IMR-90 (cell line): ENCODE measurements around the gene FOXP1. TPM values are rescaled to one million over a fixed set of nuclear protein-coding genes. Genes with fewer than 3 reads are reported as not detected.

Source experiments
- ATAC-seq: fragments of 200-7000 bp; cut with Tn5 transposase; 2 replicates; pipeline ENCODE4 v1.9.1; 2020; ENCODE audit warnings: low read depth, mild to moderate bottlenecking, moderate library complexity
- BruUV-seq: library from RNA; stranded (reverse); fragments of 400-500 nt; replicated peaks from 2 replicates; lab custom pipeline; 2021; lab: Mats Ljungman, UMichigan
- CTCF ChIA-PET: fragments of 300-600 bp; formaldehyde crosslinking; extraction: SDS; loops from one replicate; lab custom pipeline; 2021; ENCODE audit warnings: antibody characterized with exemption; lab: Yijun Ruan, JAX
- POLR2A ChIA-PET: fragments of 300-600 bp; sonication (Branson Sonifier 250); formaldehyde crosslinking; loops from one replicate; lab custom pipeline; 2022; ENCODE audit warnings: antibody characterized with exemption; ENCODE audit not compliant: unreplicated experiment; lab: Charles Lee
- DNase-seq: peaks from one replicate; pipeline ENCODE4 v3.0.0; 2013
- H2AFZ ChIP-seq: replicated peaks from 2 replicates; pipeline ENCODE3; 2013; ENCODE audit warnings: low read length, mild to moderate bottlenecking; ENCODE audit not compliant: poor library complexity
- H2AK5ac ChIP-seq: 2 replicates; pipeline ENCODE4 v1.6.1; 2013; ENCODE audit warnings: low read depth, low read length, inconsistent platforms
- H2AK9ac ChIP-seq: replicated peaks from 2 replicates; pipeline ENCODE3; 2013; ENCODE audit warnings: mild to moderate bottlenecking, low read depth, low read length, moderate library complexity; ENCODE audit not compliant: poor library complexity
- H2BK120ac ChIP-seq: 2 replicates; pipeline ENCODE4 v1.6.1; 2013; ENCODE audit warnings: low read depth, low read length, inconsistent platforms
- H2BK15ac ChIP-seq: 3 replicates; pipeline ENCODE4 v1.6.1; 2013; ENCODE audit warnings: low read depth, low read length, inconsistent platforms
- H2BK20ac ChIP-seq: 2 replicates; pipeline ENCODE4 v1.6.1; 2013; ENCODE audit warnings: low read depth, mild to moderate bottlenecking, inconsistent platforms, low read length, moderate library complexity
- H2BK5ac ChIP-seq: 2 replicates; pipeline ENCODE4 v1.6.1; 2013; ENCODE audit warnings: mild to moderate bottlenecking, low read depth, low read length, inconsistent platforms; ENCODE audit not compliant: poor library complexity, severe bottlenecking
- H3K14ac ChIP-seq: replicated peaks from 2 replicates; pipeline ENCODE4 v1.6.1; 2013; ENCODE audit warnings: low read depth, low read length, inconsistent platforms
- H3K18ac ChIP-seq: 2 replicates; pipeline ENCODE4 v1.6.1; 2013; ENCODE audit warnings: low read depth, low read length, control low read depth
- H3K23ac ChIP-seq: 2 replicates; pipeline ENCODE4 v1.6.1; 2013; ENCODE audit warnings: low read depth, low read length, inconsistent platforms
- H3K27ac ChIP-seq: 2 replicates; pipeline ENCODE4 v1.5.1; 2013; ENCODE audit warnings: mild to moderate bottlenecking, control low read depth, low read length; ENCODE audit not compliant: insufficient read depth
- H3K27me3 ChIP-seq: 2 replicates; pipeline ENCODE4 v1.6.1; 2013; ENCODE audit warnings: low read length; ENCODE audit not compliant: control insufficient read depth, insufficient read depth
- H3K36me3 ChIP-seq: 2 replicates; pipeline ENCODE4 v1.6.1; 2013; ENCODE audit warnings: low read length, mixed read lengths; ENCODE audit not compliant: control insufficient read depth, insufficient read depth
- H3K4ac ChIP-seq: 2 replicates; pipeline ENCODE4 v1.6.1; 2013; ENCODE audit warnings: low read depth, low read length, inconsistent platforms
- H3K4me1 ChIP-seq: 2 replicates; pipeline ENCODE4 v1.6.1; 2013; ENCODE audit warnings: low read length, mixed read lengths; ENCODE audit not compliant: control insufficient read depth, insufficient read depth
- H3K4me2 ChIP-seq: 2 replicates; pipeline ENCODE4 v1.6.1; 2013; ENCODE audit warnings: low read depth, mild to moderate bottlenecking, control low read depth, low read length, moderate library complexity
- H3K4me3 ChIP-seq: 2 replicates; pipeline ENCODE4 v1.5.1; 2013; ENCODE audit warnings: low read depth, mild to moderate bottlenecking, control low read depth, low read length, moderate library complexity; ENCODE audit not compliant: insufficient read depth
- H3K56ac ChIP-seq: 2 replicates; pipeline ENCODE4 v1.6.1; 2013; ENCODE audit warnings: low read length, inconsistent platforms; ENCODE audit not compliant: insufficient read depth; ENCODE audit errors: extremely low read depth
- H3K79me1 ChIP-seq, 2 experiments: 2 replicates each; pipeline ENCODE4 v1.6.1; 2013; ENCODE audit warnings: low read length in 2 of 2, inconsistent platforms in 1 of 2, low read depth in 1 of 2
- H3K9ac ChIP-seq: 2 replicates; pipeline ENCODE4 v1.6.1; 2013; ENCODE audit warnings: low read depth, low read length, control low read depth
- H3K9me1 ChIP-seq: 2 replicates; pipeline ENCODE4 v1.6.1; 2013; ENCODE audit warnings: low read length, inconsistent platforms; ENCODE audit not compliant: insufficient read depth
- H3K9me3 ChIP-seq: 2 replicates; pipeline ENCODE4 v1.6.1; 2013; ENCODE audit warnings: low read length; ENCODE audit not compliant: control insufficient read depth, insufficient read depth
- H4K20me1 ChIP-seq: 2 replicates; pipeline ENCODE4 v1.6.1; 2013; ENCODE audit warnings: low read length, inconsistent platforms; ENCODE audit not compliant: insufficient read depth
- H4K5ac ChIP-seq: 2 replicates; pipeline ENCODE4 v1.6.1; 2013; ENCODE audit warnings: mild to moderate bottlenecking, low read depth, low read length, control low read depth
- H4K8ac ChIP-seq, 2 experiments: 2 replicates each; pipeline ENCODE4 v1.6.1; 2013; ENCODE audit warnings: low read depth in 2 of 2, low read length in 2 of 2, control low read depth in 1 of 2, inconsistent platforms in 1 of 2
- H4K91ac ChIP-seq: 2 replicates; pipeline ENCODE4 v1.6.1; 2013; ENCODE audit warnings: low read depth, low read length, inconsistent platforms; ENCODE audit not compliant: insufficient read depth
- BHLHE40 ChIP-seq: fragments of 150-350 bp; IDR thresholded peaks from 2 replicates; pipeline ENCODE4 v1.6.1; 2016; ENCODE audit warnings: mild to moderate bottlenecking, low read depth, low read length
- CHD1 ChIP-seq: IDR thresholded peaks from 2 replicates; pipeline ENCODE4 v1.6.1; 2012; ENCODE audit warnings: low read depth, low read length, improper control_type of control experiment
- FOS ChIP-seq: fragments of 150-350 bp; IDR thresholded peaks from 2 replicates; pipeline ENCODE4 v1.6.1; 2016; ENCODE audit warnings: low read depth, low read length
- MAFK ChIP-seq: IDR thresholded peaks from 2 replicates; pipeline ENCODE4 v1.6.1; 2012; ENCODE audit warnings: low read depth, low read length, improper control_type of control experiment
- NFE2L2 ChIP-seq: fragments of 150-350 bp; IDR thresholded peaks from 2 replicates; pipeline ENCODE4 v1.6.1; 2016; ENCODE audit warnings: low read depth, mild to moderate bottlenecking, low read length
- POLR2A ChIP-seq: IDR thresholded peaks from 2 replicates; pipeline ENCODE4 v1.6.1; 2012; ENCODE audit warnings: mild to moderate bottlenecking, low read depth, low read length
- WGBS, 2 experiments: methylation state at CpG; one replicate each; pipeline versions ENCODE4 v1.1.5 to v1.1.7; 2013; ENCODE audit warnings: missing lambda C conversion rate in 2 of 2; ENCODE audit not compliant: insufficient read length in 1 of 2; ENCODE audit errors: extremely low coverage in 2 of 2; 5-methylcytosine and 5-hydroxymethylcytosine counted together
- dilution Hi-C: fragments of 300-500 bp; cut with HindIII; formaldehyde crosslinking; loops from one replicate; pipeline ENCODE4 v1.14.3; 2018; ENCODE audit warnings: low sequenced_read_pairs; ENCODE audit not compliant: unreplicated experiment
- in situ Hi-C: fragments of 300-500 bp; cut with MboI; formaldehyde crosslinking; loops from 3 replicates; pipeline ENCODE4 v1.14.3; 2019; ENCODE audit warnings: low sequenced_read_pairs, inconsistent platforms, mixed read lengths
- intact Hi-C: fragments of 100-400 bp; cut with micrococcal nuclease; formaldehyde crosslinking; loops from 2 replicates; pipeline ENCODE4 v1.10.0; 2022
- polyA plus RNA-seq, 3 experiments: library from polyadenylated mRNA; depleted of rRNA; stranded (reverse); fragments of >200 nt; gene quantifications; 2 replicates each; pipeline ENCODE4 v1.2.3, GENCODE V29; 2012; ENCODE audit warnings: low replicate concordance in 1 of 3
- total RNA-seq: library from RNA; depleted of rRNA; stranded (reverse); fragments of >200 nt; gene quantifications from 2 replicates; pipeline ENCODE4 v1.2.3, GENCODE V29; 2012
- TF ChIP-seq, protein P1 (sequence below): conservative IDR thresholded peaks from 2 replicates; pipeline ENCODE4 v1.5.1; 2012; ENCODE audit warnings: mild to moderate bottlenecking, low read depth, low read length, improper control_type of control experiment
- TF ChIP-seq, protein P2 (sequence below): fragments of 150-350 bp; IDR thresholded peaks from 2 replicates; pipeline ENCODE4 v1.6.1; 2016; ENCODE audit warnings: low read depth, mild to moderate bottlenecking, low read length, moderate library complexity, borderline replicate concordance

FOXP1 gene
- total and polyA plus RNA-seq, 2 of the 4 experiments (the other 2 are of a cell fraction): 37.0 to 132 TPM

DNA sequence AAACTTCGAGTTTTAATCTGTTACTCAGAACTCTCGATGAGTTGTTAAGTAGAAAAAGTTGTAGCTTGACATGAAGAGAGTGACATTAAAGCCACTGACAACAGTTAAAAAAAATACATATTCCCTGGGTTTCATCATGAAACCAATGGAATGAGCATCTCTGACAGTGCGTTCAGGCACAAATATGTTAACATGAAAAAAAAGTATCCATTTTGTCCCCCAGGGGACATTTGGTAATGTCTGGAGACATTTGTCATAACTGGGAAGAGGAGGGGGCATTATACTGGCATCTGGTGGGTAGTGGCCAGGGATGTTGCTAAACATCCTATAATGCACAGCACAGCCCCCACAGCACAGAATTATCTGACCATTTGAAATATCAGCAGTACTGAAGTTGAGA lies 14.8 kb upstream of the FOXP1 start:
- Histone ChIP-seq H3K14ac (no peak overlapping the region), H3K4ac (no peak overlapping the region), H3K23ac (no peak overlapping the region), H3K9me1 (peaks cover 2% of the 10 kb centered on the region; the same call in 1 of the 2 replicates), H4K5ac (no peak overlapping the region), H3K4me1 (peaks cover 6% of the 10 kb centered on the region; the same call in 1 of the 2 replicates), H2BK20ac (no peak overlapping the region), H3K9me3 (no peaks in the 10 kb centered on the region), H4K91ac (no peak overlapping the region), H2AK9ac (no peak overlapping the region), H3K36me3 (no peaks in the 10 kb centered on the region), H4K8ac (no peak overlapping the region), H3K18ac (no peak overlapping the region), H2BK15ac (no peak overlapping the region), H3K4me2 (no peak overlapping the region), H4K20me1 (no peaks in the 10 kb centered on the region), H3K27me3 (no peaks in the 10 kb centered on the region), H3K4me3 (no peak overlapping the region), H3K79me1 (no peaks in the 10 kb centered on the region), H2BK120ac (no peak overlapping the region), H2AFZ (no peak overlapping the region), H3K27ac (no peak overlapping the region), H3K9ac (no peak overlapping the region), H2AK5ac (no peak overlapping the region), H2BK5ac (no peak overlapping the region), H3K56ac (no peak overlapping the region)
- TF ChIP-seq FOS: no peak
- TF ChIP-seq CHD1: no peak
- TF ChIP-seq POLR2A: no peak
- TF ChIP-seq BHLHE40: no peak
- TF ChIP-seq, protein P1, sequence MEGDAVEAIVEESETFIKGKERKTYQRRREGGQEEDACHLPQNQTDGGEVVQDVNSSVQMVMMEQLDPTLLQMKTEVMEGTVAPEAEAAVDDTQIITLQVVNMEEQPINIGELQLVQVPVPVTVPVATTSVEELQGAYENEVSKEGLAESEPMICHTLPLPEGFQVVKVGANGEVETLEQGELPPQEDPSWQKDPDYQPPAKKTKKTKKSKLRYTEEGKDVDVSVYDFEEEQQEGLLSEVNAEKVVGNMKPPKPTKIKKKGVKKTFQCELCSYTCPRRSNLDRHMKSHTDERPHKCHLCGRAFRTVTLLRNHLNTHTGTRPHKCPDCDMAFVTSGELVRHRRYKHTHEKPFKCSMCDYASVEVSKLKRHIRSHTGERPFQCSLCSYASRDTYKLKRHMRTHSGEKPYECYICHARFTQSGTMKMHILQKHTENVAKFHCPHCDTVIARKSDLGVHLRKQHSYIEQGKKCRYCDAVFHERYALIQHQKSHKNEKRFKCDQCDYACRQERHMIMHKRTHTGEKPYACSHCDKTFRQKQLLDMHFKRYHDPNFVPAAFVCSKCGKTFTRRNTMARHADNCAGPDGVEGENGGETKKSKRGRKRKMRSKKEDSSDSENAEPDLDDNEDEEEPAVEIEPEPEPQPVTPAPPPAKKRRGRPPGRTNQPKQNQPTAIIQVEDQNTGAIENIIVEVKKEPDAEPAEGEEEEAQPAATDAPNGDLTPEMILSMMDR: no peak
- no peak for TF ChIP-seq MAFK
- TF ChIP-seq NFE2L2: no peak
- TF ChIP-seq, protein P2, sequence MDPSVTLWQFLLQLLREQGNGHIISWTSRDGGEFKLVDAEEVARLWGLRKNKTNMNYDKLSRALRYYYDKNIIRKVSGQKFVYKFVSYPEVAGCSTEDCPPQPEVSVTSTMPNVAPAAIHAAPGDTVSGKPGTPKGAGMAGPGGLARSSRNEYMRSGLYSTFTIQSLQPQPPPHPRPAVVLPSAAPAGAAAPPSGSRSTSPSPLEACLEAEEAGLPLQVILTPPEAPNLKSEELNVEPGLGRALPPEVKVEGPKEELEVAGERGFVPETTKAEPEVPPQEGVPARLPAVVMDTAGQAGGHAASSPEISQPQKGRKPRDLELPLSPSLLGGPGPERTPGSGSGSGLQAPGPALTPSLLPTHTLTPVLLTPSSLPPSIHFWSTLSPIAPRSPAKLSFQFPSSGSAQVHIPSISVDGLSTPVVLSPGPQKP: no peak
- intact Hi-C loops (no loop called here), in situ Hi-C loops (no loop called here), dilution Hi-C loops (no loop called here)
- no peak for DNase-seq
- CTCF ChIA-PET: interaction anchor here (0.6 to 1.0 kb wide), 2 partner anchors 30 to 1224 kb away, joined by 3 read pairs; no protein-coding TSS in a partner anchor
- POLR2A ChIA-PET: no interaction called here
- no TSS peak for BruUV-seq
- ATAC-seq: no peak
- no CpG with 5 or more reads among the region's 3 CpGs for WGBS, 2 experiments
